COLO829 (cell line): ENCODE results near the gene UHMK1.
"Not testable (repeated sequence)": the region's sequence is repeated elsewhere in the genome, so short reads cannot be mapped to it uniquely, and the experiment has no call there.

Experiments
- DNase-seq: peaks from one replicate; pipeline ENCODE4 v3.0.0; 2012; ENCODE audit warnings: low spot score

UHMK1 gene

GRCh38 chr1:162566870-162567269 is 69.3 kb downstream of the UHMK1 start:
- DNase-seq = no peak

DNA sequence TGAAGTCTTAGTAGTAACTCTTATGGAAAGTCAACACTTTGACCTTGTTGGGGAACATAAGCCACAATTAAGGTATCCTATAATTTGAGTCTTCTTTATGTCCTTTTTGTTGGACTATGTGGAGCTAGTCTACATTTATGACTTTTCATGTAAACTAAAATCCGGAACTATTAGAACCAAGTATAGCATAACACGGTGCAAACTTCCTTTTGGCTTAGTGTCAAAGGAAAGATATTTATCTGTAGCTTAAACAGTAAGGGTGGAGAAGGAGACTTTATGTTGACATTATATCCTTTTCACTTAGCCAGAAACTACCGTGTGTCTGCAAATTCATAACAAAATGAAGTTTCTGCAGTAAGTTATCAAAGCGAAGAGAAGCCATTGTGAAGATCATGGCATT is 71.2 kb downstream of the UHMK1 start:
- no peak for DNase-seq

GRCh38 chr1:162570718-162571117 is 73.1 kb downstream of the UHMK1 start:
- no peak for DNase-seq

DNA sequence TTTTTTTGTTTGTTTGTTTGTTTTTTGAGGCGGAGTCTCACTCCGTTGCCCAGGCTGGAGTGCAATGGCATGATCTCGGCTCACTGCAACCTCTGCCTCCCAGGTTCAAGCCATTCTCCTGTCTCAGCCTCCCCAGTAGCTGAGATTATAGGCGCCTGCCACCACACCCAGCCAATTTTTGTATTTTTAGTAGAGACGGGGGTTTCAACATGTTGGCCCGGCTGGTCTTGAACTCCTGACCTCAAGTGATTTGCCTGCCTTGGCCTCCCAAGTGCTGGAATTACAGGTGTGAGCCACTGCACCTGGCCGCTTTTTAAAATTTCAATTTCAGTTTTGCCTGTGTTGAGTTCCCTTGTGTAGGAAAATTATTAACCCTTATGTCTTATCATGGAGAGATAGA is 73.5 kb downstream of the UHMK1 start:
- DNase-seq = not testable (repeated sequence)

- no peak for DNase-seq
Measured at GRCh38 chr1:162571696-162572095, 74.1 kb downstream of the UHMK1 start.

- DNase-seq = no peak
Measured at GRCh38 chr1:162573136-162573535, 75.5 kb downstream of the UHMK1 start.

DNA sequence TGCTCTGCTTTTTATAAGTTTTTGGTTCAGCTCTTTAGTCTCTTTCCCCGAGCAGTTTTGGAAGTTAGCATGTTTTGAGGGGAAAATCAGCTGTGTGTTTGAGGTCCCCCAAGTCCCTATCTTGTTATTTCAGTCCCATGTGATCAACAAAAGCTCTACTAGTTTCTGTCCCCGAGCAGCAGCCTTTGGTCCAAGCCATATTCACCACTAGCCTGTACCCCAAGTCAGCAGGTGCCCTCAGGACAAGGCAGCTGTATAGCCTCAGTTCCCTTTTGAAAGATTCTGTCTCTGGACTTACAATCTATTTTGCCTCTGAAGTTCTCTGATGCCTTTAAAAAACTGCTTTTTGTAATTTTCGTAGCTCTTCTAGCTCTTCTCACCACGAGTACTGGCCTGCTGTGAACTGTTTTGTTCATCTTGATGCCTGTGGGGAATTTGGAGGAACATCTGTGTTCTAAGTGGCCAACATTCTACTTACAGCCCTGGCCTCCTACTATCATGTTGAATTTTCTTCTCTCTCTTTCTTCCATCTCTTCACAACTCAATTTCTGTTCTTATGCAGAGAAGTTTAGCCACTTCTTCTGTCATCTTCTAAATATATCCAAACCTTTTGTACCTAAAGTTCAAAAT is 80.6 kb downstream of the UHMK1 start:
- no peak for DNase-seq

DNA sequence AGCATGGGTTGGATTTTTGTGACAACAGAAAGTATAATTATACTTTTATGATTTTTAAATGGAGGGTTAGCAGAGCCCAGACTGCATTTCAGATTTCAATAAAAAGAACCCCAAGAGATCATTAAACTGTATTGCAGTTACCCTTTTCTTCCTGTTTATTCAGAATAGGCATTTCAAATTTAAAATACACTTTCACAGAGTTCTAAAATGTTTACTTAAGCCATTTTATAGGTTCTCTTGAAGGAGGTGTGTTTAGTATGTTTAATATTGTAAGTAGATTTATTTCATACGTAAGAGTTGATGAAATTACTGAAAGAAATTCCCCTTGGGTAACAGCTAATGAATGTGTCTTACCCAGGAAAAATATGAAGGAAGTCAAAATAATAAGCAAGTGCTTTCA is 81.3 kb downstream of the UHMK1 start:
- DNase-seq = no peak
